Hematopoietic multipotent progenitor cell treated with erythropoietin and hydrocortisone succinate and interleukin-3 and kit ligand, for 15 days (in vitro differentiated cells): ENCODE results near the gene SMIM20.
"Not testable (repeated sequence)": the region's sequence is repeated elsewhere in the genome, so short reads cannot be mapped to it uniquely, and the experiment has no call there.

Experiments used
- DNase-seq: peaks from one replicate; pipeline ENCODE4 v3.0.0-alpha.2; 2015; ENCODE audit warnings: low spot score

The SMIM20 gene

DNA sequence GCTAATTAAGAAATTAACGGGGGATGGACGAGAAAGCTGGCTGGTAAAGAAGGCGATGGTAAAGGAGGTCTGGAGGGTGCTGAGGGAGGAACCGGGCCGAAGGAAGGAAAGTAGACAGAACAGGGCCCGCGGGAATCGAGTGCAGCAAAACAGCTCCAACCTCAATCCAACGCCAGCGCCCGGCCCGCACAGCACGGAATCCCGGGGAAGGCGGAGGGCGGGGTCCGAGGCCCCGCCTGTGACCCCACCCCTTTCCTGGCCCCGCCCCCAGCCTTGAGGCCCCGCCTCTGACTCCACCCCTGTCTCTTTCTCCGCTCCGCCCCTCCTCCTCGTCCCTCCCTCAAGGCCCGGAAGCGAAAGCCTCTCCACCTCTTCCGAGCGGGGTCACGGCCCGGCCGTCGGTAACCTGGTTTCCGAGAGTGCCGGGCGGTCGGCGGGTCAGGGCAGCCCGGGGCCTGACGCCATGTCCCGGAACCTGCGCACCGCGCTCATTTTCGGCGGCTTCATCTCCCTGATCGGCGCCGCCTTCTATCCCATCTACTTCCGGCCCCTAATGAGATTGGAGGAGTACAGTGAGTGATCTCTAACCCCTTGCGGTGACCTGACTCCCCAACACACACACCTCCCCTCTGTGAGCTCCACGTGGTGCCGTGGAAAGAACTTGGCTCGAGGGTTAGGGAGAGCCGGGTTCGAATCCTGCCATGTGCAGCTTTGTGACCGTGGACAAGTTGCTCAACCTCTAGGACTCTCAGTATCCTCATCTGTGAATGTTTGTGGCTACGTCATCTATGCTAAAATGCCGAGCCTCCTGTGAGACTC, at the start of gene SMIM20:
TSS of gene SMIM20 (plus strand) at position 370 of the 819 bp plus-strand sequence. CDS start at position 464, 94 bp downstream.
- peak; percentile 85 for DNase-seq

DNA sequence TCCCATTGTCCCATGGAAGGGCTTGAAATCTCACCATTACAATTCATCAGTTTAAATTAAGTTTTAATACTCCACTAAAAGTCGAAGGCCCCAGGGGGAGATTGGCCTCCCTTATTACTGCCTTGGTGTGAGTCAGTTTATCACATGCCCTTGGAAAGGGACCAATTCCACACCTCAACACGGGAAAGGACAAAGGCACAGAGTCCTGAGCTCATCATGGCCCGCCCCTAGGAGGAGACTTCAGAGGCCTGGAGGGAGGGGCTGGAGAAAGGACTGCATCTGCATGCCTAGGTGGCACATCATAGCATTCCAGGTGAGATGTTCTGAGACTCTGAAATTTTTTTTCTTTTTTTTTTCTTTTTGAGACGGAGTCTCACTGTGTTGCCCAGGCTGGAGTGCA, 48.4 kb upstream of the SMIM20 start:
- DNase-seq = no peak

DNA sequence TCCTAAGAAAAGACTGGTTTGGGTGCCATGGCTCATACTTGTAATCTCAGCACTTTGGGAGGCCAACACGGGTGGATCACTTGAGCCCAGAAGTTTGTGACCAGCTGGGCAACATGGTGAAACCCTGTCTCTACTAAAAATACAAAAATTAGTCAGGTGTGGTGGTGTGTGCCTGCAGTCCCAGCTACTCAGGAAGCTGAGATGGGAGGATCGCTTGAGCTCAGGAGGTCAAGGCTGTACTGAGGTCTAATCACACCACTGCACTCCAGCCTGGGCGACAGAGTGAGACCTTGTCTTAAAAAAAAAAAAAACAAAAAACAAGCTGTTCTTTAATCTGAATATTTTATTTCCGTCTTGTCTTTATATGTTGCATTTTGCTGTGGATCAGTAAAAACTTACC, 47.6 kb upstream of the SMIM20 start:
- not testable (repeated sequence) for DNase-seq

DNA sequence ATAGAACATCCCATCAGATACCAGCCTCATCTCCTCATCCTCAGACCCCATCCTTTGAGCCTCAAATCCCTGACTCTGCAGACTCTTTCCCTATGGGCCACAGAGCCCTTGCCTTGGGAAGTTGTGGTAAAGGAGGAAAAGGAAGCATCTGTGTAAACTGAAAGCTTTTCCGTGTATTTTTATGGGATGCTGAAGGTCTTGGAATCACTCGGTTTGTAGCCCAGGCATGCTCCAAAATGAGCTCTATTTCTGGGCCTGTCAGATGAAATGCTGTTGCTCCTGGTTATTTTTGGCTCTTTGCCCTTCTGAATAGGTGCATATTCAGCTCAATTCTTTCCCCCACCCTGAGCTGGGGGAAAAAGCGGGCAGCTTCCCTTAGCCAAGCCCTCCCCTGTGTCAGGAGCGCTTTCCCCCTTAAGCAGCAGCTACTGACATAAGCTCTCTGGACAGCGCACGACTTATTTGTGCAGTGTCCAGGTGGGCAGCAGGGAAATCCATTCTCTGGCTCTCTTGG, 46.2 kb upstream of the SMIM20 start:
- no peak for DNase-seq

DNA sequence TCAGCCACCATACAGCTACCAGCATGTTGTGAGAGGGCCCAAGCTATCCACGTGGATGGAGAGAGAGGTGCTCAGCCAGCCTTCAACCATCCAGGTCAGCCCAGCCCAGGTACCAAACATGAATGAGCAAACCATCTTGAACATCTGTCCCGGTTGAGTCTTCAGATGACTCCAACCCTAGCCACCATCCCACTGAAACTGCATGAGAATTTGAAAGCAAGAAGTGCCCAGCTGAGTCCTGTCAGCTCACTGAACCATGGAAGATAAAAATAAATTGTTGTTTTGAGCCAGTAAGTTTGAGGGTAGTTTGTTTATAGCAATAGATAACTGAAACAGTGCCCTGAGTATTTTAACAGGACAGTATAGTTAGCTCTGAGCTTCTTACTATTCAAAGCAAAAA, 43.9 kb upstream of the SMIM20 start:
- DNase-seq = no peak

DNA sequence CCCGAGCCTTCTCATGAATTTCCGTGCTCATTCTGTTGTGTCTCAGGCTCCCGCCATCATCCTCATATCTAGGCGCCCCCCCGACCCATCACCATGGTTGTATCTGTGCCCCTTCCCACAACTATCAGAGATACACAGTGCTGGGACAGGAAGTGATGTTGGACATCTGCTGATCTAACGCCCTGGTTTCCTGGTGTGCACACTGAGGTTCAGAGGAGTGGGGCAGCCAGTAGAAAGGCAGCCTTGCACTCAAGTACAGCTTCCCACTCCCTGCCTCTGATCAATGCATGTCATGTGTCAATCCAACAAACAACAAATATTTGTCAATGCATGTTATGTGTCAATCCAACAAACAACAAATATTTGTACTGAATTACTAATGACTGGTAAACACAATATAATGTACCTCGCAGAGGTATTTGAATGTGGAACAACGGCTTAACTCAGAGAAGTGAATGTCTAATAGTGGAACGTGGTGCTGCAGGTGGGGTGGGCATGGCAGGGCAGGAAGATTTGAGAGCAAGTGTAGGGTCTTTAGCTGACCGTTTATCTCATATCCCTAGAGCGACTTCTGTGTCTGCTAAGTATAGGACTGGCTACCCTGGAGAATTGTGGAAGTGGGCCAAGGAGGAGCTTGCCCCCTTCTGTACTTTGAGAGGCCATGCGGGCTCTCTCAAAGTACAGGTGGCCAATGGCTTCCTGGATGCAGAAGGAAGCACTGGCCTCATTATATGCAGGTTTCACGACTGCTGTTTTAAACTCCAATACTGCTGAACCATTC, 41.0 kb upstream of the SMIM20 start:
- no peak for DNase-seq

DNA sequence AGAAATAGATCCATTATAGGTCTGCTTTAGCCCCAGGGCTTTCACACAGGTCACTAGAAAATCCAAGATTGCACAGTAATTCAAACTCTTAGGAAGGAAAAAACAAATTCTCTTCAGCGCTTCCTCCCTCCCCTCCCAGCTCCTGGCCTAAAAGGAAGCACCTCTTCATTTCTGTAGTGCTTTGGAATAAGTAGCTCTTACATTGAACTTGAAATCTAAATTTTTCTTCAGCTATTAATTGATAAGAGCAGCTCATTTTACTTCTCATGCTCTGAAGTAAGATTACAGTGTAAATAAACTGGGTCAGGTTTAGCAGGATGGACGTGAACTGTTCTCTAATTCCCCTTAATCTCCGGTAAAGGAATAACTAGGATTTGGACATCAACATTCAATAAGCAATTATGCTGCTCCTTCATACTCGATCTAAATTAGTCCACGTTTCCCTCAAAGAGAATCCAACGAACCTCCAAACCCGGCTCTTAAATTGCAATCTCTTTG, 40.3 kb upstream of the SMIM20 start:
- DNase-seq = no peak

DNA sequence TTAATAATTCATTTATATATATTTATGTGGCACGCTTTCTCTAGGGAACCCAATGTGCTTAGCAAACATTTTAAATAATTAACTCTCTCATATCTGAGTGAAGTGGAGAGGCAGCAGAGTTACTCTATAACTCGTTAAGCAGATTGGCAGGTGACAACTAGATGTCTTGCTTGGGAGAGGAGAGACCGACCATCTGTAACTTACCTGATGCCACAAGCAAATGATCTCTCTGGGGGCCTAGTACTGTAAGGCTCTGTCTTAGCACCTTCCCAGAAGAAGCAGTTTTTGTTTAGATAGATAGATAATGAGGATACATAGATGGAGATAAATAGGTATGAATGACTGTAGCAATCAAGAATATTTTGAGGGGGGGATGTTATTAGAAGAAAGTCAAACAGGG, 39.4 kb upstream of the SMIM20 start:
- DNase-seq = no peak

DNA sequence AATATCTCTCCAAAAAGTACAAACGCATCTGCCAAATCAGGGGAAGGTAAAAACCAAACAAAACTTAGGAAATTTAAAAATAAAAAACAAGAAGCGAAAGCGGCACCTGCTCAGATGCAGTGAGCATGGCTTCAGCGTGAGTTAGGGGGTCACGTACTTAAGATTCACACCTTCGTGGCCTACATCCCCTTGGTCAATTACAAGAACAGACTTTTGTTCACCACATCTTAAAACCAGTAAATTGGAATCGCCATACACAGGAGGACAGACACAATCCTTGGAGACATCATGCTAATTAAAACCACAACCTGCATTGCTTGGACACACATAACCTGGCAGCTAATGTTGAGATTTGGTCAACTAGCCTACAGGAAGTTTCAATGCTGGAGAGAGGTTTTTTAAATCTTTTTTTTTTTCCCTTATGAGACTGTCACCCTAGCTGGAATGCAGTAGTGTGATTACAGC, 38.7 kb upstream of the SMIM20 start:
- DNase-seq = no peak

DNA sequence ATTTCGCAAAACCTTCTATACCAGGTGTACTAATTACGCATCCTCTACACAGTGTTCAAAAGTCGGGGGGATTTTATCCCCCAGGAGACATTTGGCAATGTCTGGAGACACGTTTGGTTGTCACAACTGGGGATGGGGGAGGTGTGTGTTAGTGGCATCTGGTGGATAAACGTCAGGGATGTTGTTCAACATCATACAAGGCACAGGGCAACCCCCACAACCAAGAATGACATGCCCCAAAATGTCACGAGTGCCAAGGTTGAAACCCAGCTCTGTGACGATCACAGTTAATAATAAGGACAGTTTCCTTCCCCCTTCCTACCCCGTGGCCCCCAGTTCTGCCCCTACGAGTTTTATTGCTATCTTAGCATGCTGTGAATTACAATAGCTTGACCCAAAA, 35.3 kb upstream of the SMIM20 start:
- no peak for DNase-seq

DNA sequence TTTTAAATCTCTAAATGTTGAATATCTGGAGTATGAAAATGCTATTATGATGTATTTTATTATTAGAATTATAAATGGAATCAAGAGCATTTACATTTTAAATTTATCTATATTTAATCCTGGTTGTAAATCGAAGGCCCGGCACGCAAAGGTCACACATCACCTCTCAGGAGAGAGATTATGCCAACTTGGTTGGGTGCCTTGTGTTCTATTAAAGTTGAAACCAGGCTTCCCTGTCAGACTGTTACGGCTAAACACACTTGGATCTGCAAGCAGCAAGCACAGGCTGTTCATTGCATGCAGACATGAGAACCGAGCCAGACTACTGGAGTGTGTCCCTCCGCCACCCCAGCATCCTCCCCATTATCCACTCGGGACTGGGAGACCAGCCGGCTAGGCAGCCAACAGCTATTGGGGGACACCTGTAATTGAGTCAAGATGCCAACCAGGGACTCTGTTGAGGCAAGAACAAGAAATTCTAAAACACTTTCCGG, 34.9 kb upstream of the SMIM20 start:
- DNase-seq = no peak

DNA sequence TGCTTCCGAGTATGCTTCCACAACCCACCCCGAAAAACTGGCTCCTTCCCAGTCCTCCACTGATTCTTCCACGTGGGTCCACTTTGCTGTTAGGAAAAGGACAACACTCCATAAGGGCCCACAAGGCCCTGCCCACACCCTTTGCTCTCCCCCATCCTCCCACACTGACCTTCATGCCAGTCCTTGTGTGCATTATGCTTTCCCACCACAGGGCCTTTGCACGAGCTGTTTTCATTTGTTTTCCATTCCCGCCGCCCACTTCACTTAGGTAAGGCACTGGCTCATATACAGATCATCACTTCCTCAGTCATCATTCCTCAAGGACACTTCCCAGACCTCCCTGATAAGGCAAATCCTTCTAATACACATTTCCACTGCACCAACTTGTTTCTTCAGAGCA, 34.4 kb upstream of the SMIM20 start:
- DNase-seq = no peak

DNA sequence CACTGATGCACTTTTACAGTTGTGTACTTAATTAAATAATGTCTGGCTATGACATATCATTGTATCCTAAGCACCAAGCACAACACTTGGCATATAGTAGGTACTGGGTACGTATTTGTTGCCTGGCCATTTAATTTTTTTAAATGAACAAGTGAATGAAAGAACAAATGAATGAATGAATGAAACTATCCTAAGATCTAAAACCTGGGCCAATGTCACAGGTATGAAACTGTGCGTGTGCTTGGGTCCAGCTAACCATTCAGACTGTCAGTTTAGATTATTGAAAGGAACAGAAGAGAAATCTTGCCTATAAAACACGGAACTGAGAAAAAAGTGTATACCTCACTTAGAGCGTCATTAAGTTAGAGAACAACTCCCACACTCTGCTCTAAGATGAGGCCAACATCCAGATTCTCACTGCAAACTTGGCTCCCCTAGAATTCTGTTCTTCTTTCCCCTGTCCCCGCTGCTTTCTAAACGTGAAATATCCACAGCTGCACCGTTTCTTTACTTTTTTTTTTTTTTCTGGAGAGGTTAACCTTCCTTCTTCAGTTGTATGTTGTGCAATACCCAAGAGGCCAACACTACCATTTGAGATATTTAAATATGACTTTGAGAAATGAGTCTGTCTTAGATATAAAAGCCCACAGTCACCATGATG, 33.9 kb upstream of the SMIM20 start:
- no peak for DNase-seq

DNA sequence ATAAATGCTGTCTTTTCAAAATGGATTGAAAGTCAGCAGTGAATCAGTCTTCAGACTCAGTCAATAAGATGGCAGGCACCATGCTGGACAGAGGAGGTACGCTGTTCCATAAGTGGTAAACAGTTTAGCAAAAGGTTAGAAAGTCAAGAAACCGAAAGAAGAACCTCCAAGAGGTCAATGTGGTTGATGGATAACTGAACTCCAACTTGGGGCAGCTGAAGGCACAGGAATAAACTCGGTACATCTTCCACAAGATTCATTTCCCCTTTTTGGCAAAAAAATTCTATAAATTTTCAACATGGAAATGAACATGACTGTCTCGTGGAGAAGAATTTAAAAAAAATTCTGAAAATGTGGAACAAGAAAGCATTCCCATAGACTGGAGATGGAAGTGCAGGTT, 32.8 kb upstream of the SMIM20 start:
- DNase-seq = no peak

DNA sequence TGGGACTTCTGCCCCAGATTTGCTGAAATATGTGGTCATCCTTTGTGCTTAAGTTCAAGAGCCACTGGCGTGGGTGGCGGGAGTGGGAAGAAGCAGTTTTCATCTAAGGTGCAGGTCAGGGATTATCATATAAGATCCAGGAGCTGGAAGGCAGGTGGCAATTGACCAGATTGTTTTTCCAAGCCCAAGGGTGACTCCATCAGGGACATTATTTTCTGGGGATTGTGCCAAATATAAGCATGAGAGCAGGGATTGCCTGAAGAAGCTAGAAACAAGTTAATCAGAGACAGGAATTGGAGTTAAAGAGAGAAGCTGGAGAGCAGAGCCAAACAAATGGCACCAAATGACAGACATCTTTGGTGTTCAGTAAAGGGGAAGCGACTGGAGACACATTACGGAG, 31.8 kb upstream of the SMIM20 start:
- no peak for DNase-seq

DNA sequence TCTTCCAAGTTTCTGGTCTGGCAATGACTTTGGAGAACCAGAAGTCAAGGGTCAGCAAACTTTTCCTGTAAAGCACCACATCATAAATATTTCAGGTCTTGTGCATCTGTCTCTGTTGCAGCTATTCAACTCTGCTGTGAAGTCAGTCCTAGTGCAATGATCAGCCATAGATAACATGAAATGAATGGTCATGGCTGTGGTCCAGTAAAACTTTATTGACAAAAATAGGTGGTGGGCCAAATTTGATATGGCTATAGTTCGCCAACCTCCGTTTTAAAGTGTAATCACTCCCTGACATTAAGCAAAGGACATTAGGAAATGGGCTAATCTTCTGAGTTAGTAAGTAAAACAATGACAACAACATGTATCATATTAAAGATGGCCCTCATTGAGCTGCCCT, 30.5 kb upstream of the SMIM20 start:
- DNase-seq = no peak

DNA sequence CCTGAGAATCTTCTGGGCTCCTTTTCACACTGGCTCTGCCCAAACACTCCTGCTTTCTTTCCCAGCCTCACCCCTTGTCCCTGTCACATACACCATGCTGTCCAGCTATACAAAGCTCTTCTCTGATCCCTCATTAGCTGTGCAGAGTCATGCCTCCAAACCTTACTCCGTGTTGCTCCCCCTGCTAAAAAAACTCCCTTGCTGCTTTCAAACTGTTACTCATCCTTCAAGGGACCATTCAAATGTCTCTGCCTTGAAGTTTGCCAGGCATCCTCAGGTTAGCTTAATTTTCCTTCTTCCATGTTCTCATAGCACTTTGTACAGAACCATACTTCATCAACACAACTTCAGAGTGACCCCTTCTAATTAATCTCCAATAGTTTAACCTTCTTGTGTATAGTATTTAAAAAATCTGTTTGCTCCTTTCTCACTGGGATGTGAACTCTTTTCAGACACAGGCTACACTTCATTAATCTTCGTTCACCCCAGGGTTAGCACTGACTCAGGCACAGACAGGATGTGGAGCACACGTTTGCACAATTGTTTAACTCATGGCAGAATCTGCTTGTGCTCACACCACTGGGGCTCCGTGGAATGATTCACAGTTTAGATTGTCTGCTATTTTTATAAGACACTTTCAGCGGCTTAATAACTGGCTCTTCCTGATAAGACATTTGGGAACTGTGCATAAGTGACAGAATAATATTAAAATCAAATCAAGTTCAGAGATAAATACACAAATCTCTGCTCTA, 29.8 kb upstream of the SMIM20 start:
- no peak for DNase-seq

DNA sequence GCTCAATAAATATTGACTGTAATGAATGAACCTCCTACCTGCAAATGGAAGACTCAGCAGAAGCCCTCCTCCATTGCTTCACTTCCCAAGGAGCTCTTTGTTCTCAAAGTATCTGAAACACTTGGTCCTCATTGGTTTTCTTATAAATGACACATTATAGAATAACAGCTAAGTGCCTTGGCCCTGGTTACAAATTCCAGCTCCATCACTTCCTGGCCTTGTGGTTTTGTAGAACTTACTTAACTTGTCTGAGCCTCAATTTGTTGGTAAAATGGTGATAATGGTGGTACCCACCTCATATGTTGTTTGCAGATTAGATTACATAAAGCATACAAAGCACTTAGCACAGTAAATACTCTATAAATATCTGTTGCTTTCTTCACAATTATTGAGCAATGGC, 25.2 kb upstream of the SMIM20 start:
- DNase-seq = no peak

DNA sequence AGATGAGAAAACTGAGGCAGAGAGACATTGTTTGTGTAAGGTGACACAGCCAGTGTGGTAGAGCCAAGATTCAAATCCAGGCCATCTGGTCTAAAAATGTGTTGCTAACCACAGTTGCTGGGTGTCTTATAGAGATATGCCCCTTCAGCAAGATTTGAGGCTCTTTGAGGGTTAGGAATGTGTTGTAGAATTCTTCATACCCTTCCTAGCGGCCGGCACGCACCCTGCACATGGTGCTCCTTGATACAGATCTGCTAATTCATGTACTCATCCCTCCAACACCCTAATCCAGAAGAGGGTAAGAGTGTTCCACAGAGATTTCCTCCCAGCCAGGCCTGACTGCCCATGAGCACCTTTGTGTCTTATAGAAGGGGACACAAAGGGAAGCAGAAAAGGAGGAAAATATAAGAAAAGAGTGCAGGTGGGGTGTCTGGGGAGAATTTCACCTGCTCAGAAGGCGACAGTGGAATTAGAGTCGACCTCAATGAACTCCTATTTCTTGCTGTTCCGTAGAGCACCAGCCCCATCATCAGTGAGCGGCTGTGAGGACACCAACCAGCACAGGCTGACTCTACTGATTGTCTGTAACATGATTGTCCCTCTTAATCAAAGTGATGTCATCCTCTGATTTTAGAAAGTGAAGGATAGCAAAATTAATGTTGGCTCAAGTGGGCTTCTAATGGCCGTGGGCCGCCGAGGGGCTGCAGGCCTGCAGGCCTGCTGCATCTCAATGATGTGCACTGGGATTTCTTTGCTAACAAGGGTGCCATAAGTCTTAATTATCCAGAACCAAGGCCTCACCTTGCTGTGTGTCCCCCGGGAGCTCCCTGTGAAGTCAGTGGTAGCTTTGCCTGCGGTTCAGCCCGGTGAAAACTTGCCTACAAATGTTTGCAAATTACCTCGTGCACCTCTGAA, 24.2 kb upstream of the SMIM20 start:
- no peak for DNase-seq
